ACHN (cell line): Measurements from ENCODE around the gene ADCY4.
"Not testable (repeated sequence)": the region's sequence is repeated elsewhere in the genome, so short reads cannot be mapped to it uniquely, and the experiment has no call there.

Experiments
- DNase-seq: peaks from one replicate; pipeline ENCODE4 v3.0.0-alpha.2; 2015
- in situ Hi-C: cut with HindIII; loops from 2 replicates; pipeline ENCODE4 v1.10.0; 2017; ENCODE audit warnings: low sequenced_read_pairs, low pct_ligation_motif_present, low pct_unique_long_range_greater_than_20kb

ADCY4 gene

DNA sequence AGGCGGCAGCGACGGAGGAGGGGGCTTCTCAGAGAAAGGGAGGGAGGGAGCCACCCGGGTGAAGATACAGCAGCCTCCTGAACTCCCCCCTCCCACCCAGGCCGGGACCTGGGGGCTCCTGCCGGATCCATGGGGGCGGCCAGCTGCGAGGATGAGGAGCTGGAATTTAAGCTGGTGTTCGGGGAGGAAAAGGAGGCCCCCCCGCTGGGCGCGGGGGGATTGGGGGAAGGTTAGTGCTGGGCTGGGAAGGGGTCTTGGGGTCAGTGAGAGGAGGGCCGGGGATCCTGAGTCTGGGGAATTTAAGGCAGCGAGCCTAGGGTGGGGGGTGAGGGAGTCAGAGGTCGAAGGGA is 33.3 kb upstream of the ADCY4 start:
- DNase-seq: no peak
- in situ Hi-C loops: no loop called here

DNA sequence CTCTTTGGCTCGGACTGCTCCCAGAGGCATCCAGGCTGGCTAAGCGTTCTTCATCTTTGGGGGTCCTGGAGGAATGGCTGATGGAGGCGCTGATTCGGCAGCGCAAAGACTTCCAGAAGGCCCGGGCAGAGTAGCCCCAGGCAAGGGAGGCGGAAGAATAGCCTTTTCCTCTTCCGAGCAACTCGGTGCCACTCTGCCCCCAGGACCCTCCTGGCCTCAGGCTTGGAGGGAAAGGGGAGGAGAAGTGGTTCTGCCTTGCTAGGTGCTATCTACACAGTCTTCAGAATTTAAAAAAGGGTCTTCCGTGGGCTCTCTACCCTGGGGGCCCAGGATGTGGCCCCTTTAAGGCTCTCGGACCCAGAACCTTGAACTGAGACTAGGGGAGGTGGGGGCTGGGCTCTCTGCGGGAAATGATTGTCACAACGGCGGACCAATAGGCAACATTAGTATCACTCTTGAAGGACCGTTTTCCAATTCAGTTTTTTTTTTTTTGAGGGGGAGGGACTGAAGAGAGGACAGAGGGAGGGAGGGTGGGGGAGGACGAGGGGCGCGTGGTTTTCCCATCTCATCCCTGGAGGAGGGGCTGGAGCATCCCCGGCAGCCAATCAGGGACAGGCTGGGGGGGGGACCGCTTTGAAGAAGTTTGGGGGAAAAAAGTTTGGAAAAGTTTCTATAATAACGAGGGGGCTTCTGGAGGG is 32.8 kb upstream of the ADCY4 start, which contains the start of gene NFATC4:
Gene NFATC4 (plus strand): TSS at position 671 of the 698 bp plus-strand sequence. CDS start 157 bp downstream, outside the sequence.
- in situ Hi-C loops: no loop called here
- no peak for DNase-seq

DNA sequence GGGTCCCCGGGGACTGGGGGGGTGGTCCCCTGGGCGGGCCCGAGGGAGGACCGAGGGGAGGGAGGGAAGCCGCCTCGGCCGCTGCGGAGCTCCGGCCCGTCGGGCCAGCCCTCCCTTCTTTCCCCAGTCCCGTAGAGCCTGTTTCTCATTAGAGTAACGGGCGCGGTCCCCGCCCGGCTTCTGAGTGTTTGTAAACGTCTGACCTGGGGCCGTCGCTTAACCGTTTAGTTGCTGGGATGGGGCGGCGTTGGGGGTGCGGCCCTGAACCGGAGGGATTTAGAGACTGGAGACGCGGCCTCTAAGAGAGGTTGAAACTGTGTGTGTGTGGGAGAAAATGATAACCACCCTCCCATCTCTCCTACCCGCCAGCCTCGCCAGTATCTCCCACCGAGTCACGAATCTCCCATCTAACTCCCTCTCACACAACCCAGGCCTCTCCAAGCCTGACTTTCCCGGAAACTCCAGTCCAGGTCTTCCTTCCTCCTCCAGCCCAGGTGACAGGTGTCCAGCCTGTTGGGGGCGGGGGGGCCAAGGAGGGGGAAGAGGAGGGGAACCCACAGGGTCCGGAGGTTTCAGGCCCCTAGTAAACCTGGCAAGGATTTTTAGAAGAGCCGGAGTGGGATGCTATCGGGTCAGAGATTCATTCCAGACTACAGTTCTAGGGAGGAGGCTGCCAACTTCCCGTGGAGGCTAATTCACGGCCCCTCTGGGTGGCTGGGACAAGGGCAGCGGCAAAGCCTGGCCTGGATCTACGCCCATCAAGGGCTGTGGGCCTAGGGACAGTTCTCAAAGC is 32.0 kb upstream of the ADCY4 start:
- in situ Hi-C loops: no loop called here
- peak; percentile 55 for DNase-seq

DNA sequence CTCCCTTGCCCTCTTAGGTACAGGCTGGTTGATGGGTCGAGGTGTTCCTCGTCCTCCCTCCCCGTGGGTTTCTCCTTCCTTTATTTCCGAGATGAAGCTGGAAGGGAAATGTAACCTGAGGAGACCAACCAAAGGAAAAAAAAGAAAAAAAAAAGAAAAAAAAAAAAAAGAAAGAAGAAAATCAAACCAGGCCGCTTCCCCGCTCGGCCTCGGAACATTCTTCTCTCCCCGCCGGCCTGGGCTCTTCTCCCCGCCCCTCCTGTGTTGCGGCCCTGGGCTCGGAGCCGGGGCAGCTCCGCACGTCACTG is 31.5 kb upstream of the ADCY4 start:
- no peak for DNase-seq
- in situ Hi-C loops: no loop called here

DNA sequence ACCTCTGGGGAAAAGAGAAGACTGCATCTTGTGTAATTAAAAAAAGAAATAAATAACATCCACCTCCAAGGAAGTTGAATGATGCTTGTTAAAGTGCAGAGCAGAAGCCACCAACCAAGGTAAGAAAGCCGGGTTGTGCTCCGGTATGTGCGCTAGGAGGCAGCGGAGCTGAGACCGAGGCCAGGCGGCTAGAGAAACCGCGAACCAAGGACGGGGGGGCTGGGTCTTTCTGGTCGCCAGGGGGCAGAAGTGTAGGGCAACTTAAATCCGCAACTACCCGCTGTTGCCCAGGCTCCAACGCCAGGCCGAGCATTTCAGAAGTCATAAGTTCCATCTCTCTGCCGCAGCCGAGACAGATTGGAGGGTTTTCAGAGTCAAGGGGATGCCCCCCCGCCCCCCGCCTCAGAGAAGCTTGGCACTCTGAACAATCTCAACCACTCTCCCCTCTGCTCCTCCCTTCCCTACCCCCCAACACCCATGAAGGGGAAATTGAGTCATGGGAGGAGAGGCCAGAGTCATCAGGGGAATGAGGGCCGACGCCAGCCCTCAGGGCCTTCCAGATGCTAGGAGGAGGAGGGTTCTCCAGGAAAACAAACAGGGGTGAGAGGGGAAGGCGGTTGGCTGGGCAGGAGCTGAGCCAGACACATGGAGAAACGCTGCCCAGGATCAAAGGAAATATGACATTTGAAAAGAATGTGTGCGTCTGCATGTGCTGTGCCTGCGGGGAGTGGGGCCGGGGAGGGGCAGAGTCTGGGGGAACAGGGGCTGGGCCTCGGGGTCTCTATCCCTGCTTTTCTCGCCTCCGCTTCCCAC is 30.9 kb upstream of the ADCY4 start:
- peak; percentile 85 for DNase-seq
- in situ Hi-C loops: no loop called here

DNA sequence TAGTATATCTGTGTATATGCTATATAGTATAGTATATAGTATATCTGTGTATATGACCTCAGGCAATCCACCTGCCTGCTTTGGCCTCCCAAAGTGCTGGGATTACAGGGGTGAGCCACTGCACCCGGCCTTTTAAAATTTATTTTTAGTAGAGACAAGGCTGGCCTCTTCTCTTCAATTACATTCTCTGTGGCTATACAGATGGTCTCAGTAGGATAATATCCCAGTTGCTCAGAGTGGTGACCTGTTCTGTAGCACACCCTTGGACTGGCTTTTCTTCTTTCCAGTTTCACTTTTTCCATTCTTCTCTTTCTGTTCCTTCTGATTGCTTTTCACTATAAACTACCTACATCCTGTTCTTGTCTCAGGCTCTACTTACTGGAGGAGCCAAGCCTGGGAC is 30.0 kb upstream of the ADCY4 start:
- in situ Hi-C loops: no loop called here
- no peak for DNase-seq

DNA sequence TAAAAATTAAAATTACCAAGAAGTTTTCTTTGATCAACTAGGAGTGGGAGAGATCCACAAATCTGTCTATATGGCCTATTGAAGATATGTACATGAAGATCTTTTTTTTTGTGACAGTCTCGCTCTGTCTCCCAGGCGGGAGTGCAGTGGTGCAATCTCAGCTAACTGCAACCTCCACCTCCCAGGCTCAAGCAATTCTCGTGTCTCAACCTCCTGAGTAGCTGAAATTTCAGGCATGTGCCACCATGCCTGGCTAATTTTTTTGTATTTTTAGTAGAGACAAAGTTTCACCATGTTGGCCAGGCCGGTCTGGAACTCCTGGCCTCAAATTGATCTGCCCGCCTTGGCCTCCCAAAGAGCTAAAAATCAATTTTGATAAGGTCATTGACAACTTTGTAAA is 28.5 kb upstream of the ADCY4 start:
- in situ Hi-C loops: no loop called here
- no peak for DNase-seq

DNA sequence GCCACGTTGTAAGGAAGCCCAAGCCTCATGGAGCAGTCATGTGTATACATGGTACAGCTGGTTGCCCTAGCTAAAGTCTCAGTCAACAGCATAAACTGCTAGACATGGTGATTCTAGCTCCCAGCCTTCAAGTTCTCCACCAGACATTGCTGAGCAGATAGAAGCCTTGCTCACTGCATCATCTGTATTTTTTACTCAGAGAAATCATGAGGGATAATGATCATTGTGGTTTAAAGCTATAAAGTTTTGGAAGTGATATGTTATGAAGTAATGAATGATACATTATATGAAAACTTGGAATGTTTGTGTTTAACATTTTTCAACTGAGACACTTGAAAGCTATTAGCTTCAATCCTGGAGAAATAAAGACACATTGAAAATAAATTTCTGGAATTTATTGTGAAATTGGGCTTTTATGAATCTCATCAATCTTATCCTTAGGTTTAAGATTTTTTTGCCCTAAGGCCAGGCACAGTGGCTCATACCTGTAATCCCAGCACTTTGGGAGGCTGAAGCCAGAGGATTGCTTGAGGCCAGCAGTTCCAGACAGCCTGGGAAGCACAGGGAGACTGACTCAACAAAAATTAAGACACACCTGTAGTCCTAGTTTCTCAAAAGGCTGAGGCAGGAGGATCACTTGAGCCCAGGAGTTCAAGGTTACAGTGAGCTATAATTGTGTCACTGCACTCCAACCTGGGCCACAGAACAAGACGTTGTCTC is 27.5 kb upstream of the ADCY4 start:
- in situ Hi-C loops: no loop called here

DNA sequence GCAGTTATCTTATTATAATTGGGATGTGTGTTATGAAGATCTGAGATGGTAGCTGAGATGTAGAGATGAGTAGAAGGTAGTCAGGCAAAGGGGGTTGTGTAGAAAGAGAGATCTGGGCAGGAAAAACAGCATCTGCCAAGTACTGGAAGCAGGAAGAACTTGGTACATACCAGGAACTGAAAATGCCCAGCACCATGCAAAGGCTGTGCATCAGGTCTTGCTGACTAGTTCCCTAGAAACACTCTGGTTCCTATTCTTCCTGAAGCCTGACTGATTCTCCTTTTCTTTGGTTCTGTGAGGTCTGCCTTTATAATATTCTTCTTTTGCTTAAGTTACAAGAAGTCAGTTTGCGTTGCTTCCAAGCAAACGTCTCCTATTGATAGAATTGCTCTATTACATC is 26.5 kb upstream of the ADCY4 start:
- in situ Hi-C loops: no loop called here

More for the DNA sequence above, 27.5 kb upstream of the ADCY4 start:
- DNase-seq: no peak

DNA sequence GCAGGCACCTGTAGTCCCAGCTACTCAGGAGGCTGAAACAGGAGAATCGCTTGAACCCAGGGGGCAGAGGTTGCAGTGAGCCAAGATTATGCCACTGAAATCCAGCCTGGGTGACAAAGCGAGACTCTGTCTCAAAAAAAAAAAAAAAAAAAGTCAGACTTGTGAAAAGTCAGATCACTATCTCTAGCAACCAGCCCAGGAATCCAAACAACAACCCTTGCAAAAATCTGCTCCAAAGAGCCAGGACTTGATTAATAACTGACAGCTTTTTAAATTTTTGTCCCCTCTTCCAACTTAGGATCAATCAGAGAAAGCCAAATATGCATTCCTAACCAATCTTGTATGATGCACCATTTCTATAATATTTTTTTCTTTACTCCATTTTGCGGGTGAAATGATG is 25.4 kb upstream of the ADCY4 start:
- no peak for DNase-seq
- in situ Hi-C loops: no loop called here

More for the DNA sequence above, 26.5 kb upstream of the ADCY4 start:
- no peak for DNase-seq

DNA sequence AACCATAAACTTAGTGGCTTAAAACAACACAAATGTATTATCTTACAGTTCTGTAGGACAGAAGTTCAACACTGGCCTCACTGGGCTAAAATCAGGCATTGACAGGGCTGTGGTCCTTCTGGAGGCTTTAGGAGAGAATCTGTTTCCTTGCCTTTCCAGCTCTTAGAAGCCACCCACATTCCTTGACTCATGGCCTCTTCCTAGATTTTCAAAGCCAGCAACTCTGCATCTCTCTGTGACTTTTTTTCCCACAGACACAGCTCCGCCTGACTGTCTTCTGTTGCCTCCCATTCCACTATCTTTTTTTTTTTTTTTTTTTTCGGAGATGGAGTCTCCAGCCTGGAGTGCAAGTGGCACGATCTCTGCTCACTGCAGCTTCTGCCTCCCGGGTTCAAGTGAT is 21.3 kb upstream of the ADCY4 start:
- no peak for DNase-seq
- in situ Hi-C loops: no loop called here

DNA sequence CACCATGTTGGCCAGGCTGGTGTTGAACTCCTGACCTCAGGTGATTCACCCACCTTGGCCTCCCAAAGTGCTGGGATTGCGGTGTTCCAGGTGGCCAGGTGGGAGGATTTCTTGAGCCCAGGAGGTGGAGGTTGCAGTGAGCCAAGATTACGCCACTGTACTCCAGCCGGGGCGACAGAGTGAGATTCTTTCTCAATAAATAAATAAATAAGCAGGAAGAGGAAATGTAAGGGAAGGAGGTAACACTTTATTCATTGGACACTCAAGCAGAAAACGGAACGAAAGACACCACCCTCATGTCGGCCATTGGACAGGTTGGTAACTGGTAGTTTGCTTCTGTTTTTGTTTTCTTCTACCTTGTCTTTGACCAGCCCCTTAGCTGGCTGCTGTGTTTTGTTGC is 20.1 kb upstream of the ADCY4 start:
- in situ Hi-C loops: no loop called here
- no peak for DNase-seq

DNA sequence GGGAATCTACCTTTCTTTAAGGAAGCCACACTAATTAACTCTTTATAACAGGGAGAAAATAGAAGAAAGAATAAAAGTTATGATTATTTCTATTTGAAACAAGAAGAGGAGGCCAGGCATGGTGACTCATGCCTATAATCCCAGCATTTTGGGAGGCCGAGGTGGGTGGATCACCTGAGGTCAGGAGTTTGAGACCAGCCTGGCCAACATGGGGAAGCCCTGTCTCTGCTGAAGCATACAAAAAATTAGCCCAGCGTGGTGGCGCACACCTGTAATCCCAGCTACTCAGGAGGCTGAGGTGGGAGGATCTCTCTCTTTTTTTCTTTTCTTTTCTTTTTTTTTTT is 19.6 kb upstream of the ADCY4 start:
- in situ Hi-C loops: not testable (repeated sequence)

DNA sequence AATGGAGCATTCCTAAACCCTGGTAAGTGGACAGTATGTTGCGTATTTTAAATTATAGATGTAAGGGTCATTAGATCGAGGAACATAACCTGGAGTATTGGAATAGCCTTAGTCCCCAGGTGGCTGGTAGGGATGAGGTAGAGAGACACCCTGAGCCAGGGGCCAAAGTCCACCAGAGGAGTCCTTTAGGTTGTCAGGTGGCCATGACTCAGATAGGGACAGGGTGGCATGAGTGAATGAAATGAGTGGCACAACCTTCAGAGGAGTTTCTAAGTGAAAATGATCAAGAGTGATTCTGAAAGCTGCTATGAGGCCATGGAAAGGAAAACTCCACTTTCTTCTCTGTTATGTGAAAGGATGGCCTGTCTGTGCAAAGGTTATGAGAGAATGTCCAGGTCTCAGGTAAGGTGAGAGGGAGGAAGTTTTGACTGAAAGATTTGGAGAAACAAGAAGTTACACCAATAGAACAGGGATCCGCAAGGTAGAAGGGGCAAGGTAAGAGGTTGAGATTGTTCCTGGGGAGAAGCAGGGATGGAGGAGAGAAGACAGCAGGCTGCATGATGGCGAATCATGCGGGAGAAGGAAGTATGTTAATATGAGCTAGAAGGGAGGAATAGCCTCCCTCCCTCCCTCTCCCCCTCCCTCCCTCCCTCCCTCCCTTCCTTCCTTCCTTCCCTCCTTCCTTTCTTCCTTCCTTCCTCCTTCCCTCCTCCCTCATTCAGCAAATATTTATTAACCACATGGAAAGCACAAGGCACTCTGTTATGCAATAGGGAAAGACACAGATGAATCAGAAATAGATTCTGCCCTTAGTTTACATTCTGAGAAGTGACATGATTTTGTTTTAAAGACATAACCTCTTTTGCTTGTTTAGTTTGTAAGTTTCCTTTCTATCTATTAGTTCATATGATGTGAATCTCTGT is 18.9 kb upstream of the ADCY4 start:
- in situ Hi-C loops: no loop called here
- no peak for DNase-seq

More for the DNA sequence above, 19.6 kb upstream of the ADCY4 start:
- not testable (repeated sequence) for DNase-seq

DNA sequence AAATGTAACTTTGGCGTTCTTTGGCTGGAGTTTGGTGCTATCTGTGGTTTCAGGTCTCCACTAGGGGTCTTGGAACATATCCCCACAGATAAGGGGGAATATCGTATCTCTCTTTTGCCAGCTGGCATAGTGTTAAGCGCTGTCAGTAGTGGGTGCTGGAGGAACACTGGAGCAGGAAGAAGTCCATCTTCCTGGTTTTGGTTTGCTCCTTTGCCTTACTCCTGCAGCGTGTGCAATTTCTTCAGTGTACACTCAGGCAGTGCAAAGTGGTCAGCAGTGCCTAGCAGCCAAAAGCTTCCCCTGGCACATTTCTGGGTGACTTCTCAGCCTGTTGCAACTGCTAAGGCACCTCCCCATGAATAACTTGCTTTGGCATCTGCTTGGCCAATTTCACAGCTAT is 16.6 kb upstream of the ADCY4 start:
- in situ Hi-C loops: no loop called here
- DNase-seq: no peak

DNA sequence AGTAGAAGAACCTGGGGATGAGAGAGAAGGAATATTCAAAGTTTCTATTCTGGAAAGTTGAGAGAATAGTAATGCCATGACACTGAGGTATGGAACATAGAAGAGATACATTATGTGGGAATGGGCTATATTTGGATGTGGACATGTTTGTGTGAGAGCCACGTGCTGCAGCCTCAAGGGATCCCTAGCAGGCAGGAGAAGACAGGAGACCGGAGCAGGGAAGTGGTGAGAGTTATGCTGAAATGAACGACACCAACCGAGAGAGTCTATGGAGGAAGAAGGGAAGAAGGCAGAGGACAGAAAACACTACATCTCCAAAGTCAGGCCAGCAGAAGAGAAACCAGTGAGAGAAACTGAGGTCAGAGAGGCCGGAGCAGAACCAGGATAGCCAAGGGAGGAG is 14.9 kb upstream of the ADCY4 start:
- in situ Hi-C loops: no loop called here
- no peak for DNase-seq

DNA sequence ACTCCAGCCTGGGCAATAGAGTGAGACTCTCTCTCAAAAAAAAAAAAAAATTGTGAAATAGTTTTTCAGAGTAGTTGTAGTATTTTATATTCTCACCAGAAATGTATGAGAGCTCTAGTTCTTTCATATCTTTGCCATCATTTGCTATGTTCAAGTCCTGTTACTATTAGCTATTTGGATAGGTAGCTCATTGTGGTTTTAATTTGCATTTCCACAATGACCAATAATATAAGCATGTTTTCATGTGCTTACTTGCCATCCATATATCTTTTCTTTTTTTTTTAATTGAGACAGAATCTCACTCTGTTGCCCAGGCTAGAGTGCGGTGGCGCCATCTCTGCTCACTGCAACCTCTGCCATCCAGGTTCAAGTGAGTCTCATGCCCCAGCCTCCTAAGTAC is 13.3 kb upstream of the ADCY4 start:
- no peak for DNase-seq
- in situ Hi-C loops: no loop called here

DNA sequence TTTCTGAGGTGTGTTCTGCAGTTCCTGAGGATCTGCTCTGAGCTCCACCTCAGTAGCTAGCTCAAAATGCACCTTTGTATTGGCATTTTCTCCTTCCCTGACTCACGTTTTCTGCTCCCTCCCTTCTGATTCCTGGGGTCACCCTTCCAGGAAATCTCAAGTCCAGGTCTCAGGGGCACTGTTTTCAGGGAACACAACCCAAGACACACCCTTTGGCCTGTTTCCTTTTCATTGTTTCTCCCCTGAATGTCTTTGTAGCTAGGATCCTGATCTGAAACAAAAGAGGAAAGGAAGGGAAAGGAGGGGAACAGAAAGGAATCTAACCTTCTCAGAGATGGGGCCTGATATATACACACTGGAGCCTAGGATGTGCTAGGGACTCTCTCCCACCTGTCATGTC is 12.3 kb upstream of the ADCY4 start:
- no peak for DNase-seq
- in situ Hi-C loops: no loop called here
